HG02884 (cell line): ENCODE results near the gene PTK6.

Experiments used
- ATAC-seq: cut with Tn5 transposase; IDR thresholded peaks from one replicate; pipeline ENCODE4 v1.9.1; 2021; ENCODE audit warnings: mild to moderate bottlenecking, moderate library complexity; ENCODE audit not compliant: unreplicated experiment

The PTK6 gene

GRCh38 chr20:63532449-63532971 is 4.7 kb downstream of the PTK6 start:
- no peak for ATAC-seq

GRCh38 chr20:63531686-63532448 is 5.3 kb downstream of the PTK6 start:
- ATAC-seq = no peak

- ATAC-seq = no peak
These were observed 6.4 kb downstream of the PTK6 start for GRCh38 chr20:63530788-63531160.

- ATAC-seq = no peak
These were observed 7.1 kb downstream of the PTK6 start for GRCh38 chr20:63529861-63530787.

- no peak for ATAC-seq
These were observed 7.9 kb downstream of the PTK6 start for GRCh38 chr20:63529180-63529860.

GRCh38 chr20:63527184-63527583 is 10.0 kb downstream of the PTK6 start:
- ATAC-seq = no peak

- ATAC-seq = no peak
These were observed 11.2 kb downstream of the PTK6 start for GRCh38 chr20:63525971-63526370.

- no peak for ATAC-seq
These were observed 12.0 kb downstream of the PTK6 start for GRCh38 chr20:63525185-63525584.

- ATAC-seq = no peak
These were observed 14.1 kb downstream of the PTK6 start for GRCh38 chr20:63522981-63523611.

GRCh38 chr20:63522091-63522868 is 14.9 kb downstream of the PTK6 start:
- ATAC-seq = no peak

- no peak for ATAC-seq
These were observed 15.6 kb downstream of the PTK6 start for GRCh38 chr20:63521602-63522001.

- peak; percentile 35 for ATAC-seq
These were observed 16.1 kb downstream of the PTK6 start for GRCh38 chr20:63520934-63521601.

- ATAC-seq = peak; percentile 68
These were observed 16.7 kb downstream of the PTK6 start, which contains the start of gene PPDPF for GRCh38 chr20:63520504-63520933. PPDPF (plus strand) TSS chr20:63520765; CDS start chr20:63521309, 544 bp downstream.

GRCh38 chr20:63519668-63520503 is 17.3 kb downstream of the PTK6 start:
- peak; percentile 36 for ATAC-seq

- no peak for ATAC-seq
These were observed 18.1 kb downstream of the PTK6 start for GRCh38 chr20:63518946-63519667.

- no peak for ATAC-seq
These were observed 18.8 kb downstream of the PTK6 start for GRCh38 chr20:63518351-63518861.
